ENCODE measurements around the gene OR5H6.

Gene OR5H6

GRCh38 chr3:98274914-98275313, 10.9 kb downstream of the OR5H6 start:
- ChIA-PET CTCF (no interaction called here), POLR2A (no interaction called here)
- H3K4me3 ChIP-seq (ENCODE audit: control insufficient read depth in 1 of 7, extremely low read depth in 1 of 7, insufficient read depth in 4 of 7, low read depth in 2 of 7, low read length in 6 of 7): no peak overlapping the region
- no peaks in the 10 kb centered on the region for H3K27me3 ChIP-seq (replicated peaks in 2 of 5; ENCODE audit: control insufficient read depth in 4 of 5, insufficient read depth in 5 of 5, low read length in 4 of 5)
- 95% methylated on average over 3 of the region's 3 CpGs for WGBS (ENCODE audit: insufficient coverage)
- H3K36me3 ChIP-seq (ENCODE audit: control insufficient read depth in 4 of 4, insufficient read depth in 4 of 4, low read length in 3 of 4): no peaks in the 10 kb centered on the region
- no peak for DNase-seq
- peaks cover 0 to 15% (median 6%) of the 10 kb centered on the region in 5 experiments for H3K9me3 ChIP-seq (ENCODE audit: control extremely low read depth in 1 of 5, control insufficient read depth in 4 of 5, insufficient read depth in 2 of 5, low read depth in 1 of 5, low read length in 4 of 5)
- H3K27ac ChIP-seq (ENCODE audit: insufficient read depth in 1 of 2, low read depth in 1 of 2, low read length in 2 of 2, poor library complexity in 1 of 2, severe bottlenecking in 2 of 2): no peak overlapping the region
- H3K4me1 ChIP-seq (ENCODE audit: control extremely low read depth in 1 of 4, control insufficient read depth in 4 of 4, insufficient read depth in 4 of 4, low read length in 3 of 4): no peaks in the 10 kb centered on the region

- no peak within 1 kb of the TSS for H3K27ac ChIP-seq (ENCODE audit: insufficient read depth in 1 of 2, low read depth in 1 of 2, low read length in 2 of 2, poor library complexity in 1 of 2, severe bottlenecking in 2 of 2)
- no peaks in the 10 kb centered on the region for H3K36me3 ChIP-seq (ENCODE audit: control insufficient read depth in 4 of 4, insufficient read depth in 4 of 4, low read length in 3 of 4)
- CTCF ChIA-PET: no interaction called here
- POLR2A ChIA-PET: no interaction called here
- no peak within 1 kb of the TSS for H3K4me3 ChIP-seq (ENCODE audit: control insufficient read depth in 1 of 7, extremely low read depth in 1 of 7, insufficient read depth in 4 of 7, low read depth in 2 of 7, low read length in 6 of 7)
- no peaks in the 10 kb centered on the region for H3K4me1 ChIP-seq (ENCODE audit: control extremely low read depth in 1 of 4, control insufficient read depth in 4 of 4, insufficient read depth in 4 of 4, low read length in 3 of 4)
- H3K27me3 ChIP-seq (replicated peaks in 2 of 5; ENCODE audit: control insufficient read depth in 4 of 5, insufficient read depth in 5 of 5, low read length in 4 of 5): no peaks in the 10 kb centered on the region
- no CpG with 5 or more reads among the region's 2 CpGs for WGBS (ENCODE audit: insufficient coverage)
- H3K9me3 ChIP-seq (ENCODE audit: control extremely low read depth in 1 of 5, control insufficient read depth in 4 of 5, insufficient read depth in 2 of 5, low read depth in 1 of 5, low read length in 4 of 5): no peaks in the 10 kb centered on the region
- DNase-seq: no peak
Measured at GRCh38 chr3:98282205-98282604, 18.2 kb downstream of the OR5H6 start, which contains the start of gene OR5H2. OR5H2 (plus strand) TSS chr3:98282505; CDS start chr3:98282903, 398 bp downstream.

DNA sequence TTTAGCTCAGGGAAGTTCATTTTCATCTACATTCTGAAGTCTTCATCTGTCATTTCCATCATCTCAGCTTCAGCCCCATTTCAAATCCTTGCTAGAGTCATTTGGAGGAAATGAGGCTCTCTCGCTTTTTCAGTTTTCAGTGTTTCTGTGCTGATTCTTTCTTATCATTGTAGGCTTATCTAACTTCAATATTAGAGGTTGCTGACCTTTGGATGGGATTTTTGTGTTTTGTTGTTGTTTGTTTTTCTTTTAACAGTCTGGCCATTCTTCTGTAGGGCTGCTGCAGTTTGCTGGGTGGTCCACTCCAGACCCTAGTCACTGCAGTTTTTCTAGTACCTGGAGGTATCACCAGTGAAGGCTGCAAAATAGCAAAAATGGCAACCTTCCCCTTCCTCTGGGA, 26.9 kb downstream of the OR5H6 start:
- Histone ChIP-seq H3K9me3 (ENCODE audit: control extremely low read depth in 1 of 5, control insufficient read depth in 4 of 5, insufficient read depth in 2 of 5, low read depth in 1 of 5, low read length in 4 of 5) (peaks cover 0 to 2% (median 0%) of the 10 kb centered on the region in 5 experiments), H3K36me3 (ENCODE audit: control insufficient read depth in 4 of 4, insufficient read depth in 4 of 4, low read length in 3 of 4) (no peaks in the 10 kb centered on the region), H3K4me1 (ENCODE audit: control extremely low read depth in 1 of 4, control insufficient read depth in 4 of 4, insufficient read depth in 4 of 4, low read length in 3 of 4) (no peaks in the 10 kb centered on the region), H3K27ac (ENCODE audit: insufficient read depth in 1 of 2, low read depth in 1 of 2, low read length in 2 of 2, poor library complexity in 1 of 2, severe bottlenecking in 2 of 2) (no peak overlapping the region), H3K27me3 (replicated peaks in 2 of 5; ENCODE audit: control insufficient read depth in 4 of 5, insufficient read depth in 5 of 5, low read length in 4 of 5) (no peaks in the 10 kb centered on the region), H3K4me3 (ENCODE audit: control insufficient read depth in 1 of 7, extremely low read depth in 1 of 7, insufficient read depth in 4 of 7, low read depth in 2 of 7, low read length in 6 of 7) (no peak overlapping the region)
- POLR2A ChIA-PET: no interaction called here
- CTCF ChIA-PET: no interaction called here
- no CpG with 5 or more reads among the region's 1 CpG for WGBS (ENCODE audit: insufficient coverage)
- no peak for DNase-seq

DNA sequence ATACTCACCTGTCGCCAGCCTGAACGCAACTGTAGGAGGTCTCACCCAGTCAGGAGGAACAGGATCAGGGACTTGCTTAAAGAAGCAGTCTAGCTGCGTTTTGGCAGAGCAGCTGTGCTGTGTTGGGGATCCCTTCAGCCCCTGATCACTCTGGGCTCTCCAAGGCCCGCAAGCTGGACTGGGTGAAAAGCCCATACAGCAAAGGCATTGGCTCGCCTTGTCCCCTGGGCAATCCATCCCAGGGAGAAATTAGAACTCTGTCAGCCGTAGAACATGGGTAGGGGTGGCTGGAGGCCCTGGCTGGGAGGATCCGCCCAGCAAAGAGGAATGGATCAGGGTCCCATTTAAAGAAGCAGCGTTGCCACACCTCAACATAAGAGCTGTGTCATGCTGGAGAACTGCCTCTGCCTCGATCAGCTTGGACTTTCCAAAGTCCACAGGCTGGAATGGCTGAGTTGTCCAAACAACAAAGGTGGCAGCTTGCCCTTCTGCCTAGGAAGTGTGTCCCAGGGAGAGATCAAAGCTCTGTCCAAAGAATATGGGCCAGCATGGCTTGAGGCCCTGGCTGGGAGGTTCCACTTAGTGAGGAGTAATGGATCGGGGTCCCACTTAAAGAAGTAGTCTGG, 27.4 kb downstream of the OR5H6 start:
- WGBS (ENCODE audit: insufficient coverage): 94% methylated on average over 10 of the region's 10 CpGs
- H3K9me3 ChIP-seq (ENCODE audit: control extremely low read depth in 1 of 5, control insufficient read depth in 4 of 5, insufficient read depth in 2 of 5, low read depth in 1 of 5, low read length in 4 of 5): peaks cover 0 to 2% (median 0%) of the 10 kb centered on the region in 5 experiments
- no peak for DNase-seq
- no peak overlapping the region for H3K4me3 ChIP-seq (ENCODE audit: control insufficient read depth in 1 of 7, extremely low read depth in 1 of 7, insufficient read depth in 4 of 7, low read depth in 2 of 7, low read length in 6 of 7)
- no peak overlapping the region for H3K27ac ChIP-seq (ENCODE audit: insufficient read depth in 1 of 2, low read depth in 1 of 2, low read length in 2 of 2, poor library complexity in 1 of 2, severe bottlenecking in 2 of 2)
- ChIA-PET POLR2A (no interaction called here), CTCF (no interaction called here)
- no peaks in the 10 kb centered on the region for H3K4me1 ChIP-seq (ENCODE audit: control extremely low read depth in 1 of 4, control insufficient read depth in 4 of 4, insufficient read depth in 4 of 4, low read length in 3 of 4)
- H3K27me3 ChIP-seq (replicated peaks in 2 of 5; ENCODE audit: control insufficient read depth in 4 of 5, insufficient read depth in 5 of 5, low read length in 4 of 5): no peaks in the 10 kb centered on the region
- no peaks in the 10 kb centered on the region for H3K36me3 ChIP-seq (ENCODE audit: control insufficient read depth in 4 of 4, insufficient read depth in 4 of 4, low read length in 3 of 4)

Data from common myeloid progenitor, CD34-positive (primary cell).